Activated T-helper 17 cell treated with anti-CD3 and anti-CD28 coated beads, Interleukin-2, amount 50 U/mL, for 72 hours (primary cell): ENCODE measurements around the gene PML. TPM values are rescaled to one million over a fixed set of nuclear protein-coding genes. Genes with fewer than 3 reads are reported as not detected.

ENCODE experiments used
- ATAC-seq: fragments of 150-1000 bp; cut with Tn5 transposase; replicated peaks from 2 replicates; pipeline ENCODE4 v1.10.0; 2021; ENCODE audit warnings: mild to moderate bottlenecking, moderate library complexity
- H3K27ac Mint-ChIP-seq: one replicate; pipeline ENCODE4 v1.8.0; 2022; ENCODE audit warnings: mixed read lengths
- H3K27me3 Mint-ChIP-seq: one replicate; pipeline ENCODE4 v1.8.0; 2022; ENCODE audit warnings: mixed read lengths
- H3K36me3 Mint-ChIP-seq: one replicate; pipeline ENCODE4 v1.8.0; 2022; ENCODE audit warnings: low read depth, mild to moderate bottlenecking, mixed read lengths
- H3K4me1 Mint-ChIP-seq: one replicate; pipeline ENCODE4 v1.8.0; 2022; ENCODE audit warnings: mixed read lengths
- H3K4me3 Mint-ChIP-seq: one replicate; pipeline ENCODE4 v1.8.0; 2022; ENCODE audit warnings: mild to moderate bottlenecking, mixed read lengths
- H3K9me3 Mint-ChIP-seq: one replicate; pipeline ENCODE4 v1.8.0; 2022; ENCODE audit warnings: mixed read lengths
- total RNA-seq, 2 donors: library from RNA; stranded (reverse); gene quantifications; one replicate each; pipeline ENCODE4 v1.2.3, GENCODE V29; 2022

PML gene
- total RNA-seq, 2 donors from 2014 or later, result 67.4 to 74.1 TPM

- no peaks in the 10 kb centered on the region for H3K36me3 Mint-ChIP-seq
- ATAC-seq, result no peak
- H3K4me3 Mint-ChIP-seq, result no peak overlapping the region
- H3K4me1 Mint-ChIP-seq, result peaks cover 17% of the 10 kb centered on the region
- H3K27ac Mint-ChIP-seq, result peak overlapping the region; percentile 17
- H3K9me3 Mint-ChIP-seq, result no peaks in the 10 kb centered on the region
- H3K27me3 Mint-ChIP-seq, result no peaks in the 10 kb centered on the region
These were observed 8.3 kb upstream of the PML start for GRCh38 chr15:73986055-73986775.

GRCh38 chr15:73986776-73987056 lies 7.8 kb upstream of the PML start:
- no peak overlapping the region for H3K4me3 Mint-ChIP-seq
- no peak for ATAC-seq
- peaks cover 12% of the 10 kb centered on the region for H3K4me1 Mint-ChIP-seq
- peak overlapping the region; percentile 17 for H3K27ac Mint-ChIP-seq
- no peaks in the 10 kb centered on the region for H3K36me3 Mint-ChIP-seq
- no peaks in the 10 kb centered on the region for H3K27me3 Mint-ChIP-seq
- H3K9me3 Mint-ChIP-seq, result no peaks in the 10 kb centered on the region

GRCh38 chr15:73987250-73987649 lies 7.3 kb upstream of the PML start:
- Mint-ChIP-seq H3K36me3 (no peaks in the 10 kb centered on the region), H3K27me3 (no peaks in the 10 kb centered on the region), H3K27ac (peak overlapping the region; percentile 17), H3K9me3 (no peaks in the 10 kb centered on the region), H3K4me1 (peaks cover 7% of the 10 kb centered on the region), H3K4me3 (no peak overlapping the region)
- no peak for ATAC-seq

GRCh38 chr15:73987681-73988444 lies 6.7 kb upstream of the PML start:
- H3K27me3 Mint-ChIP-seq, result no peaks in the 10 kb centered on the region
- no peaks in the 10 kb centered on the region for H3K9me3 Mint-ChIP-seq
- no peak for ATAC-seq
- H3K4me1 Mint-ChIP-seq, result peaks cover 5% of the 10 kb centered on the region
- H3K36me3 Mint-ChIP-seq, result no peaks in the 10 kb centered on the region
- peak overlapping the region; percentile 17 for H3K27ac Mint-ChIP-seq
- no peak overlapping the region for H3K4me3 Mint-ChIP-seq

- no peak overlapping the region for H3K4me3 Mint-ChIP-seq
- no peak overlapping the region for H3K27ac Mint-ChIP-seq
- no peaks in the 10 kb centered on the region for H3K36me3 Mint-ChIP-seq
- H3K4me1 Mint-ChIP-seq, result peaks cover 5% of the 10 kb centered on the region
- ATAC-seq, result no peak
- H3K27me3 Mint-ChIP-seq, result no peaks in the 10 kb centered on the region
- no peaks in the 10 kb centered on the region for H3K9me3 Mint-ChIP-seq
These were observed 6.0 kb upstream of the PML start for GRCh38 chr15:73988445-73988969.

GRCh38 chr15:73989001-73989798 lies 5.3 kb upstream of the PML start:
- peaks cover 11% of the 10 kb centered on the region for H3K4me1 Mint-ChIP-seq
- H3K27me3 Mint-ChIP-seq, result no peaks in the 10 kb centered on the region
- H3K36me3 Mint-ChIP-seq, result peaks cover 1% of the 10 kb centered on the region
- H3K27ac Mint-ChIP-seq, result no peak overlapping the region
- ATAC-seq, result no peak
- H3K9me3 Mint-ChIP-seq, result no peaks in the 10 kb centered on the region
- no peak overlapping the region for H3K4me3 Mint-ChIP-seq

- Mint-ChIP-seq H3K36me3 (peaks cover 13% of the 10 kb centered on the region), H3K4me1 (peaks cover 14% of the 10 kb centered on the region), H3K27me3 (no peaks in the 10 kb centered on the region), H3K9me3 (no peaks in the 10 kb centered on the region), H3K4me3 (peak overlapping the region; percentile 98), H3K27ac (no peak overlapping the region)
- no peak for ATAC-seq
These were observed 4.1 kb upstream of the PML start for GRCh38 chr15:73990250-73991005.

- Mint-ChIP-seq H3K4me3 (peak overlapping the region; percentile 98), H3K27me3 (no peaks in the 10 kb centered on the region), H3K4me1 (peaks cover 12% of the 10 kb centered on the region), H3K36me3 (peaks cover 22% of the 10 kb centered on the region), H3K9me3 (no peaks in the 10 kb centered on the region), H3K27ac (no peak overlapping the region)
- no peak for ATAC-seq
These were observed 3.3 kb upstream of the PML start for GRCh38 chr15:73991260-73991659.

GRCh38 chr15:73991726-73992593 lies 2.6 kb upstream of the PML start, which contains the start of gene STOML1:
TSS of gene STOML1 (minus strand) at chr15:73992295. CDS start at chr15:73992223, 72 bp downstream.
- no peaks in the 10 kb centered on the region for H3K9me3 Mint-ChIP-seq
- peak within 1 kb of the TSS; percentile 98 for H3K4me3 Mint-ChIP-seq
- H3K27ac Mint-ChIP-seq, result peak within 1 kb of the TSS; percentile 77
- H3K36me3 Mint-ChIP-seq, result peaks cover 29% of the 10 kb centered on the region
- H3K27me3 Mint-ChIP-seq, result no peaks in the 10 kb centered on the region
- H3K4me1 Mint-ChIP-seq, result peaks cover 19% of the 10 kb centered on the region
- peak; percentile 83 for ATAC-seq

- ATAC-seq, result no peak
- H3K4me3 Mint-ChIP-seq, result peak overlapping the region; percentile 98
- no peaks in the 10 kb centered on the region for H3K9me3 Mint-ChIP-seq
- peaks cover 24% of the 10 kb centered on the region for H3K4me1 Mint-ChIP-seq
- H3K27me3 Mint-ChIP-seq, result no peaks in the 10 kb centered on the region
- peaks cover 35% of the 10 kb centered on the region for H3K36me3 Mint-ChIP-seq
- H3K27ac Mint-ChIP-seq, result peak overlapping the region; percentile 77
These were observed 2.0 kb upstream of the PML start for GRCh38 chr15:73992594-73992898.

GRCh38 chr15:73993211-73993994 lies 1.1 kb upstream of the PML start:
- no peaks in the 10 kb centered on the region for H3K27me3 Mint-ChIP-seq
- H3K9me3 Mint-ChIP-seq, result no peaks in the 10 kb centered on the region
- no peak for ATAC-seq
- peak overlapping the region; percentile 98 for H3K4me3 Mint-ChIP-seq
- H3K36me3 Mint-ChIP-seq, result peaks cover 42% of the 10 kb centered on the region
- peak overlapping the region; percentile 93 for H3K27ac Mint-ChIP-seq
- H3K4me1 Mint-ChIP-seq, result peaks cover 25% of the 10 kb centered on the region

- ATAC-seq, result peak; percentile 2
- H3K36me3 Mint-ChIP-seq, result peaks cover 59% of the 10 kb centered on the region
- H3K4me3 Mint-ChIP-seq, result peak overlapping the region; percentile 98
- no peaks in the 10 kb centered on the region for H3K27me3 Mint-ChIP-seq
- H3K4me1 Mint-ChIP-seq, result peaks cover 36% of the 10 kb centered on the region
- H3K27ac Mint-ChIP-seq, result peak overlapping the region; percentile 93
- no peaks in the 10 kb centered on the region for H3K9me3 Mint-ChIP-seq
These were observed 551 bp downstream of the PML start for GRCh38 chr15:73994912-73995622.
